Panc1 (cell line): ENCODE measurements around the gene ELOB. TPM values are rescaled to one million over a fixed set of nuclear protein-coding genes. Genes with fewer than 3 reads are reported as not detected.
A peak's percentile ranks its signal among the peaks of the same experiment; 100 is the strongest.

Source experiments
- ATAC-seq: fragments of 200-7000 bp; cut with Tn5 transposase; 2 replicates; pipeline ENCODE4 v1.9.1; 2020; ENCODE audit warnings: mild to moderate bottlenecking, moderate library complexity
- BruUV-seq: library from RNA; stranded (reverse); fragments of 400-500 nt; replicated peaks from 2 replicates; lab custom pipeline; 2021; lab: Mats Ljungman, UMichigan
- CTCF ChIA-PET: fragments of 300-600 bp; sonication (Branson Sonifier 250); formaldehyde crosslinking; loops from one replicate; lab custom pipeline; 2022; ENCODE audit warnings: antibody characterized with exemption; lab: Charles Lee
- POLR2A ChIA-PET: fragments of 300-600 bp; sonication (Branson Sonifier 250); formaldehyde crosslinking; loops from one replicate; lab custom pipeline; 2022; ENCODE audit warnings: antibody characterized with exemption; lab: Charles Lee
- DNase-seq: peaks from one replicate; pipeline ENCODE4 v3.0.0-alpha.2; 2010; ENCODE audit warnings: low read depth, low spot score
- H3K27ac ChIP-seq: 2 replicates; pipeline ENCODE4 v1.5.1; 2011; ENCODE audit warnings: mild to moderate bottlenecking, low read length, inconsistent platforms
- H3K27me3 ChIP-seq: fragments of 200-500 bp; sonication (Bioruptor generic); 2 replicates; pipeline ENCODE4 v1.6.0; 2014; ENCODE audit warnings: low read length, inconsistent platforms; ENCODE audit not compliant: control insufficient read depth, insufficient read depth
- H3K36me3 ChIP-seq: fragments of 200-500 bp; sonication (Bioruptor generic); 2 replicates; pipeline ENCODE4 v1.5.1; 2014; ENCODE audit warnings: inconsistent platforms, mild to moderate bottlenecking, low read length, moderate library complexity; ENCODE audit not compliant: control insufficient read depth, insufficient read depth
- H3K4me1 ChIP-seq: 2 replicates; pipeline ENCODE4 v1.5.1; 2011; ENCODE audit warnings: inconsistent platforms, mild to moderate bottlenecking, low read length, moderate library complexity; ENCODE audit not compliant: control insufficient read depth, insufficient read depth
- H3K4me3 ChIP-seq, 2 experiments: 2 replicates each; pipeline ENCODE4 v1.5.1; 2011 to 2012; ENCODE audit warnings: low read depth in 2 of 2, low read length in 2 of 2, mild to moderate bottlenecking in 2 of 2, inconsistent platforms in 1 of 2, moderate library complexity in 1 of 2
- H3K9me3 ChIP-seq: fragments of 200-500 bp; sonication (Bioruptor generic); 2 replicates; pipeline ENCODE4 v1.5.1; 2014; ENCODE audit warnings: low read depth, mild to moderate bottlenecking, inconsistent platforms, low read length, moderate library complexity; ENCODE audit not compliant: control insufficient read depth, insufficient read depth
- POLR2AphosphoS5 ChIP-seq: IDR thresholded peaks from 2 replicates; pipeline ENCODE4 v1.6.1; 2012; ENCODE audit warnings: mild to moderate bottlenecking, low read depth, low read length, moderate library complexity
- SIN3A ChIP-seq: IDR thresholded peaks from 2 replicates; pipeline ENCODE4 v1.6.1; 2012; ENCODE audit warnings: low read depth, mild to moderate bottlenecking, low read length, moderate library complexity, borderline replicate concordance; ENCODE audit not compliant: insufficient read depth
- TCF7L2 ChIP-seq: IDR thresholded peaks from 2 replicates; pipeline ENCODE4 v1.6.1; 2011; ENCODE audit warnings: mild to moderate bottlenecking, low read depth, low read length, inconsistent platforms
- in situ Hi-C: cut with HindIII; loops from 2 replicates; pipeline ENCODE4 v1.10.0; 2016; ENCODE audit warnings: low sequenced_read_pairs, low pct_unique_long_range_greater_than_20kb
- intact Hi-C: fragments of 100-400 bp; cut with micrococcal nuclease; formaldehyde crosslinking; loops from one replicate; pipeline ENCODE4 v1.10.0; 2022; ENCODE audit not compliant: unreplicated experiment
- total RNA-seq: library from RNA; stranded (reverse); gene quantifications from one replicate; pipeline ENCODE4 v1.2.1, GENCODE V29; 2021; ENCODE audit not compliant: unreplicated experiment
- TF ChIP-seq, protein P1 (sequence below): fragments of 450-650 bp; IDR thresholded peaks from 2 replicates; pipeline ENCODE4 v1.5.1; 2017; ENCODE audit warnings: mild to moderate bottlenecking
- TF ChIP-seq, protein P2 (sequence below), 2 experiments: IDR thresholded peaks; 2 replicates each; pipeline ENCODE4 v1.6.1; 2011 to 2012; ENCODE audit warnings: low read depth in 2 of 2, control low read depth in 1 of 2, low read length in 1 of 2, mild to moderate bottlenecking in 1 of 2, moderate library complexity in 1 of 2; ENCODE audit not compliant: insufficient read depth in 1 of 2

The ELOB gene
- total RNA-seq, 1 experiment from 2014 or later, result 642 TPM

DNA sequence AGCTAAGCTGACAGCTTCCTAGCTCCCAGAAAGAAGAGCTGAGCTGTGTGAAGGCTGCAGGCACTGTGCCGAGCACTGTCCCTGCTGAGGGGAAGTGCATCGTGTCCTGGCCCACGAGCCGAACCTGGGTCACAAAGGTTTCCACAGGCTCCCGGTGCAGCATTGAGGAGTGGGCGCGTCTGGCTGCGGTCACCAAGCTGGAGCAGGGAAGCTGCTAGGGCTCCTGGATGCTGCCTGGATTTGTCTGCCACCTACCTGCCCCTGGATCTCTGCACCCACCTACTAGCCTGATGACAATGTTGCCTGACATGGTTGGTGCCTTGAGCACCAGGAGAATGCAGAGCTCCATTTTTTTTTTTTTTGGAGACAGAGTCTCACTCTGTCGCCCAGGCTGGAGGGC is 31.1 kb downstream of the ELOB start:
- in situ Hi-C loops (no loop called here), intact Hi-C loops (no loop called here)
- Histone ChIP-seq H3K4me3 (no peak overlapping the region), H3K9me3 (no peaks in the 10 kb centered on the region), H3K27me3 (no peaks in the 10 kb centered on the region), H3K4me1 (no peaks in the 10 kb centered on the region), H3K27ac (no peak overlapping the region), H3K36me3 (no peaks in the 10 kb centered on the region)
- CTCF ChIA-PET, result interaction anchor here (0.6 kb wide), 1 partner anchor 175 kb away, joined by 7 read pairs; no protein-coding TSS in a partner anchor
- POLR2A ChIA-PET, result interaction anchor here (0.7 kb wide), 1 partner anchor 160 kb away, joined by 3 read pairs; no protein-coding TSS in a partner anchor
- DNase-seq, result no peak
- no TSS peak for BruUV-seq
- TF ChIP-seq, protein P1, sequence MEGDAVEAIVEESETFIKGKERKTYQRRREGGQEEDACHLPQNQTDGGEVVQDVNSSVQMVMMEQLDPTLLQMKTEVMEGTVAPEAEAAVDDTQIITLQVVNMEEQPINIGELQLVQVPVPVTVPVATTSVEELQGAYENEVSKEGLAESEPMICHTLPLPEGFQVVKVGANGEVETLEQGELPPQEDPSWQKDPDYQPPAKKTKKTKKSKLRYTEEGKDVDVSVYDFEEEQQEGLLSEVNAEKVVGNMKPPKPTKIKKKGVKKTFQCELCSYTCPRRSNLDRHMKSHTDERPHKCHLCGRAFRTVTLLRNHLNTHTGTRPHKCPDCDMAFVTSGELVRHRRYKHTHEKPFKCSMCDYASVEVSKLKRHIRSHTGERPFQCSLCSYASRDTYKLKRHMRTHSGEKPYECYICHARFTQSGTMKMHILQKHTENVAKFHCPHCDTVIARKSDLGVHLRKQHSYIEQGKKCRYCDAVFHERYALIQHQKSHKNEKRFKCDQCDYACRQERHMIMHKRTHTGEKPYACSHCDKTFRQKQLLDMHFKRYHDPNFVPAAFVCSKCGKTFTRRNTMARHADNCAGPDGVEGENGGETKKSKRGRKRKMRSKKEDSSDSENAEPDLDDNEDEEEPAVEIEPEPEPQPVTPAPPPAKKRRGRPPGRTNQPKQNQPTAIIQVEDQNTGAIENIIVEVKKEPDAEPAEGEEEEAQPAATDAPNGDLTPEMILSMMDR, result no peak
- no peak for TF ChIP-seq SIN3A
- TF ChIP-seq TCF7L2, result no peak
- no peak for TF ChIP-seq POLR2AphosphoS5
- ATAC-seq, result peak; percentile 37

DNA sequence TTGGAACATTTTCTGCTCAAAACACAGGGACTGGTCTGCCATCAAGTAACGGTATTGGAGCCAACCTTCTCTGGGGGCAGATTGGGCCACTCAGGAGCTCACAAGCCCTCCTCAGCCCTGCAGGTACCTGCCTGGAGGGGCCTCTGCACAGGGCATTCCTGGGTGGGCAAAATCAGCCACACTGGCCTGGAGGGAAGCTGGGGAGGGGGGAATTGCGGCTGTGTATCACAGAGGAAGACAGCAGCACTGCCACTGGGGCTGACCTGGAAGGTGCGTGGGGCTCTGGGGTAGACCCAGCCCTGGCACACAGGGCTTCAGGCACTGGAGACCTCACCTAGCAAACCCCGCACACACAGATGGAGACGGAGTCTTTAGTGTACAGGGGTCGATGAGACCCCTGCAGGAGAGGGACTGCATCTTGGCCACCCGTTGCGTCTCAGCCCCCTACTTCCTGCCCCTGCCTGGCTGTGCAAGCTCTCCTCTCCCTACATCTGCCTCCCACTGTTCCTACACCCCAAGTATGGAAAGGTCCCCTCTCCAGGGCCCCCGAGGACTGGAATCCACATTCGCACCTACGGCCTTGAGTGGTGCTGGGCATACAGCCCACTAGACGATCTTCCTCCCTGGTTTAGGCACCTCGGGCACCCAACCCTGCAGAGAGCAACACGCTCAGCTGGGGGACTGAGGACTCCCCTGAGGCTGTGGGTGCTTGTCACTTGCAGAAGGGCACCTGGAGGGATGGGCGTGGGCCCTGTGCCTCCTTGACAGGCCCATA is 31.8 kb downstream of the ELOB start:
- Histone ChIP-seq H3K4me3 (no peak overlapping the region), H3K27ac (no peak overlapping the region), H3K9me3 (no peaks in the 10 kb centered on the region), H3K27me3 (no peaks in the 10 kb centered on the region), H3K36me3 (no peaks in the 10 kb centered on the region), H3K4me1 (no peaks in the 10 kb centered on the region)
- intact Hi-C loops, result no loop called here
- ChIA-PET CTCF (interaction anchor here (0.6 kb wide), 1 partner anchor 175 kb away, joined by 7 read pairs; no protein-coding TSS in a partner anchor), POLR2A (interaction anchor here (0.7 kb wide), 1 partner anchor 17 kb away, joined by 3 read pairs; no protein-coding TSS in a partner anchor)
- ATAC-seq, result peak; percentile 18; the same call in 1 of the 2 replicates
- in situ Hi-C loops, result no loop called here
- TF ChIP-seq POLR2AphosphoS5 (no peak; the same call in 1 of the 2 replicates), SIN3A (no peak), TCF7L2 (no peak)
- TF ChIP-seq, protein P1, result no peak
- TF ChIP-seq, protein P2, sequence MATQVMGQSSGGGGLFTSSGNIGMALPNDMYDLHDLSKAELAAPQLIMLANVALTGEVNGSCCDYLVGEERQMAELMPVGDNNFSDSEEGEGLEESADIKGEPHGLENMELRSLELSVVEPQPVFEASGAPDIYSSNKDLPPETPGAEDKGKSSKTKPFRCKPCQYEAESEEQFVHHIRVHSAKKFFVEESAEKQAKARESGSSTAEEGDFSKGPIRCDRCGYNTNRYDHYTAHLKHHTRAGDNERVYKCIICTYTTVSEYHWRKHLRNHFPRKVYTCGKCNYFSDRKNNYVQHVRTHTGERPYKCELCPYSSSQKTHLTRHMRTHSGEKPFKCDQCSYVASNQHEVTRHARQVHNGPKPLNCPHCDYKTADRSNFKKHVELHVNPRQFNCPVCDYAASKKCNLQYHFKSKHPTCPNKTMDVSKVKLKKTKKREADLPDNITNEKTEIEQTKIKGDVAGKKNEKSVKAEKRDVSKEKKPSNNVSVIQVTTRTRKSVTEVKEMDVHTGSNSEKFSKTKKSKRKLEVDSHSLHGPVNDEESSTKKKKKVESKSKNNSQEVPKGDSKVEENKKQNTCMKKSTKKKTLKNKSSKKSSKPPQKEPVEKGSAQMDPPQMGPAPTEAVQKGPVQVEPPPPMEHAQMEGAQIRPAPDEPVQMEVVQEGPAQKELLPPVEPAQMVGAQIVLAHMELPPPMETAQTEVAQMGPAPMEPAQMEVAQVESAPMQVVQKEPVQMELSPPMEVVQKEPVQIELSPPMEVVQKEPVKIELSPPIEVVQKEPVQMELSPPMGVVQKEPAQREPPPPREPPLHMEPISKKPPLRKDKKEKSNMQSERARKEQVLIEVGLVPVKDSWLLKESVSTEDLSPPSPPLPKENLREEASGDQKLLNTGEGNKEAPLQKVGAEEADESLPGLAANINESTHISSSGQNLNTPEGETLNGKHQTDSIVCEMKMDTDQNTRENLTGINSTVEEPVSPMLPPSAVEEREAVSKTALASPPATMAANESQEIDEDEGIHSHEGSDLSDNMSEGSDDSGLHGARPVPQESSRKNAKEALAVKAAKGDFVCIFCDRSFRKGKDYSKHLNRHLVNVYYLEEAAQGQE (IDR thresholded peaks at IDR 0.05; ENCODE audit: insufficient read depth in 1 of 2, low read depth in 2 of 2, low read length in 1 of 2), result no peak
- BruUV-seq, result no TSS peak
- DNase-seq, result no peak
